GM12865 (cell line): ENCODE measurements around the gene CABLES2.

ENCODE experiments used
- DNase-seq: peaks from one replicate; pipeline ENCODE4 v3.0.0; 2010; ENCODE audit warnings: low read depth
- H3K4me3 ChIP-seq: 2 replicates; pipeline ENCODE4 v1.5.1; 2011; ENCODE audit warnings: mild to moderate bottlenecking, low read depth, low read length, control low read depth
- CTCF ChIP-seq: IDR thresholded peaks from 2 replicates; pipeline ENCODE4 v1.5.1; 2011; ENCODE audit warnings: low read length, control low read depth, low read depth, inconsistent platforms; ENCODE audit not compliant: insufficient read depth; ENCODE audit errors: missing control alignments

Gene CABLES2

DNA sequence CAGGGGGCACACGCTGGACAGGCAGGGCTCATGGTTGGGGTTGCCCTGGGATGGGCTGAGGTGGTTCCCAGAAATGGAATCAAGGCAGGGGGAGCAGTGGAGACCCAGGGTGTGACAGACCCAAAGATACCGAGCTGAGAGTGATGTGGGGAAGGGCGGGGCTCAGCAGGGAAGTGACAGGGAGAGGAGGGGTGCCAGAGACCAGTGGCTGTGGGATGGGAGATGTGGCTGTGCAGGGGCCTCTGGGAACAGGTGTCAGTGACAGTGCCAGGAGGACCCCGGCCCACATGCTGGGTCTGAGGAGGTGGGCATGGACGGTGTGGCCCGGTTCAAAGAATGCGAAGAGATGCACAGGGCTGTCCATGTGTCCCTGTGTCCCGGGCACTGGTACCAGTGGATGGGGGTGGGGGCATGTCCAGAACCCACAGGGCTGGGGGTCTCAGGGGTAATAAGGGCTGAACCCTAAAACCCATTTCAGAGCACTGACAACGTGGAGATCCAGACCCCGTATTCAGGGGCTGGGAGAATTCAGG lies 1.0 kb downstream of the CABLES2 start:
- TF ChIP-seq CTCF, result no peak
- no peak for DNase-seq
- H3K4me3 ChIP-seq, result peak overlapping the region; percentile 89

DNA sequence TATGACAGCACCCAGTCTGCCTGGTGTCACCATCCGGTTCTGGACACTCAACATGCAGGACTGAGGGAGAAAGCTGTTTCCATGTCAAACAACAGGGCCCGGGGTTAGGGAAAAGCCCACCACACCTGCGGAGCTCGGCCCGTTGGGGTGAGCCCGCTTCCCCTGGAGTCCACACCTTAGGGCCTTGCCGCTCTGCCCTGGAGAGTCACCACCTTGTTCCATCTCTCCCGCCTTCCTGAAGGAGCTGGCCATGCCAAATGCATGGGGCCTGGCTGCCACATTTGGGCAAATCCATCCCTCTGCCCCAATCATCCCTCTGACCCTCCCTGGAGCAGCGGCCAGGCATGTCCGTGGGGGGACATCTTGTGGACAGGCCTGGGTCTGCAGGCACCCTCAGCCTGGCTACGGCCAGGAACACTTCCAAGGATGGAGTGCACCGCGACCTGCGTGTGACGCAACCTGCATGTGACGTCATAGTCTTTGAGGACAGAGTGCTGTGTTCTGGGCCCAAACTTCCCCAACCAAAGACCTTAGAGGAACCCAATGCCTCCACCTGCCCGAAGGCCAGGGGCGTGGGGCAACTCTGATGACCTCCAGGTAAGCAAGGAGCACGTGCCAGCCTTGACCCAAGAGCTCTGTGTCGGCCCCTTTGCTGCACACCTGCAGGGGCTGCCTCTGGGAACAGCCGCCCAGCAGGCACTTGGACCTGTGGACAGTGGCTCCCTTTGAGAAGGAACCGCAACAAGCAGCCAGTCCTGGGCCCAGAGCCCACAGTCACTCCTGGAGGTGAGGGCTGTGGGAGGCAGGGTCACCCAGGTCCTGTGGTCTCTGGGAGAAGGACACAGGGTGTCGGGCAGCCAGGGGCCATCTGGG lies 1.7 kb downstream of the CABLES2 start:
- DNase-seq, result no peak
- TF ChIP-seq CTCF, result peak; percentile 5
- no peak overlapping the region for H3K4me3 ChIP-seq

DNA sequence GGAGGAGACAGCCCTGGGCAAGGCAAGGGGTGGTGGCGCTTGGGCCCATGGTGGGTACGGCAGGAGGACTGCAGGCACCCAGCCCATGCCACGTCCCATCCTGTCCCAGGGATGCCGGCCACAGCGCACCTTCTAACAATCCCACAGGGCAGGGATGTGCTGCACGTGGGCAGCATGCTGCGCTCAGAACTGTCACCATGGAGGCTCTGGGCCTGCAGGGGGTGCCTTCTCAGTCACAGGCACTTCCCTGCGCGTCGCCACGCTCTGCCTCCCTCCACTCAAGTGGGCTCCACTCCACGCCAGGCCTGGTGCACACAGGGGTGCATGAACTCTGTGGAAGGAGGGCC lies 2.4 kb downstream of the CABLES2 start:
- DNase-seq, result no peak
- no peak for TF ChIP-seq CTCF
- H3K4me3 ChIP-seq, result no peak overlapping the region

GRCh38 chr20:62404112-62404665 lies 2.9 kb downstream of the CABLES2 start:
- H3K4me3 ChIP-seq, result no peak overlapping the region
- TF ChIP-seq CTCF, result no peak
- no peak for DNase-seq

DNA sequence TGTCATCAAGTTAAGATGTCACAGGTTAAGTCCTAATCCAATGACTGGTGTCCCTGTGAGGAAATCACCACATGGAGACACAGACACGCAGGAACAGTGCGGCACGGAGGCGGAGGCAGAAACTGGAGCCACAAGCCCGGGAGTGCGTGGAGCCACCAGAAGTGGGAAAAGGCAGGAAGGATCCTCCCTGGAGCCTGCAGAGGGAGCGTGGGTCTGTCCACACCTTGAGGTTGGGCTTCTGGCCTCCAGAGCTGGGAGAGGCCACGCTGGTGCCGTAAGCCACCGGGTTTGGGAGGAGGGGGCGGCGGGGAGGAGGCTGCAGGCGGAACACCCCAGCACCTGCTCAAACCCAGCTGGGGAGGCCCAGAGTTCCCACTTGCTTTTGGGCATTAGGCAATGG lies 3.8 kb downstream of the CABLES2 start:
- H3K4me3 ChIP-seq, result no peak overlapping the region
- TF ChIP-seq CTCF, result no peak
- DNase-seq, result no peak

GRCh38 chr20:62402456-62403150 lies 4.5 kb downstream of the CABLES2 start:
- H3K4me3 ChIP-seq, result no peak overlapping the region
- TF ChIP-seq CTCF, result no peak
- DNase-seq, result no peak
